HepG2 (cell line): ENCODE results near the gene C1orf141. TPM values are rescaled to one million over a fixed set of nuclear protein-coding genes. Genes with fewer than 3 reads are reported as not detected.

Experiments used
- ATAC-seq: fragments of 200-7000 bp; cut with Tn5 transposase; 3 replicates; pipeline ENCODE4 v1.9.1; 2020; ENCODE audit warnings: mild to moderate bottlenecking, moderate library complexity
- BruUV-seq: library from RNA; stranded (reverse); fragments of 400-500 nt; replicated peaks from 2 replicates; lab custom pipeline; 2021; lab: Mats Ljungman, UMichigan
- CTCF ChIA-PET: fragments of 300-600 bp; formaldehyde crosslinking; extraction: SDS; loops from one replicate; lab custom pipeline; 2021; ENCODE audit warnings: low total read pairs, inconsistent platforms, low intra/inter-chr PET ratio; lab: Yijun Ruan, JAX
- POLR2A ChIA-PET: fragments of 350-600 bp; sonication (Branson Sonifier 250); formaldehyde crosslinking; loops from one replicate; lab custom pipeline; 2020; ENCODE audit warnings: antibody characterized with exemption, inconsistent platforms; lab: Yijun Ruan, JAX
- DNase-seq: peaks from one replicate; pipeline ENCODE4 v3.0.0-alpha.2; 2015; ENCODE audit warnings: low spot score
- FAIRE-seq: peaks from 3 replicates; lab custom pipeline; 2011; peaks lifted over from hg19 to GRCh38; lab: Jason Lieb, UNC
- H2AFZ ChIP-seq: one replicate; pipeline ENCODE4 v1.6.1; 2011; ENCODE audit warnings: low read length, inconsistent platforms
- H3K27ac ChIP-seq: fragments of 300-600 bp; 3 replicates; pipeline ENCODE4 v1.8.0; 2011; ENCODE audit warnings: mixed run types, mild to moderate bottlenecking, mixed read lengths, low read length, inconsistent platforms; ENCODE audit not compliant: insufficient read depth; ENCODE audit errors: extremely low read length
- H3K27me3 ChIP-seq, 2 experiments: fragments of 200-600 bp in 1 of 2; 2 replicates in 1 of 2; 3 replicates in 1 of 2; pipeline versions ENCODE4 v1.6.0 to v1.8.0; 2011; ENCODE audit warnings: low read length in 2 of 2, mild to moderate bottlenecking in 2 of 2, moderate library complexity in 2 of 2, inconsistent platforms in 1 of 2; ENCODE audit not compliant: insufficient read depth in 2 of 2, control insufficient read depth in 1 of 2
- H3K36me3 ChIP-seq, 2 experiments: fragments of 200-600 bp in 1 of 2; replicated peaks in 1 of 2; 2 replicates in 1 of 2; 3 replicates in 1 of 2; pipeline versions ENCODE4 v1.5.1 to v1.8.0; 2011; ENCODE audit warnings: low read length in 2 of 2, inconsistent platforms in 1 of 2; ENCODE audit not compliant: insufficient read depth in 2 of 2, control insufficient read depth in 1 of 2
- H3K4me1 ChIP-seq: 2 replicates; pipeline ENCODE4 v1.5.1; 2012; ENCODE audit warnings: low read length, inconsistent platforms; ENCODE audit not compliant: insufficient read depth
- H3K4me2 ChIP-seq: 2 replicates; pipeline ENCODE4 v1.6.0; 2011; ENCODE audit warnings: low read depth, low read length, inconsistent platforms
- H3K4me3 ChIP-seq, 3 experiments: fragments of 200-600 bp in 1 of 3; sonication (generic), shearing (Covaris generic) in 1 of 3; replicated peaks in 1 of 3; 2 replicates each; pipeline ENCODE4 v1.5.1; 2011 to 2016; ENCODE audit warnings: low read length in 3 of 3, inconsistent platforms in 2 of 3, low read depth in 2 of 3, mild to moderate bottlenecking in 2 of 3, control low read depth in 1 of 3, mixed read lengths in 1 of 3; ENCODE audit not compliant: insufficient read depth in 1 of 3
- H3K79me2 ChIP-seq: one replicate; pipeline ENCODE4 v1.6.1; 2011; ENCODE audit warnings: low read length, inconsistent platforms; ENCODE audit not compliant: insufficient read depth
- H3K9ac ChIP-seq: 2 replicates; pipeline ENCODE4 v1.6.0; 2011; ENCODE audit warnings: mild to moderate bottlenecking, low read depth, low read length, inconsistent platforms; ENCODE audit not compliant: insufficient read depth
- H3K9me3 ChIP-seq: 2 replicates; pipeline ENCODE4 v1.5.1; 2012; ENCODE audit warnings: mild to moderate bottlenecking, low read length
- H4K20me1 ChIP-seq: 2 replicates; pipeline ENCODE4 v1.6.0; 2011; ENCODE audit warnings: inconsistent platforms, mild to moderate bottlenecking, low read length, moderate library complexity; ENCODE audit not compliant: insufficient read depth
- E2F1 ChIP-seq: sonication (generic); formaldehyde crosslinking; IDR thresholded peaks from 2 replicates; pipeline ENCODE4 v1.5.0; 2020; ENCODE audit warnings: missing genetic modification reagents
- HHEX ChIP-seq: IDR thresholded peaks from 2 replicates; pipeline ENCODE4 v1.6.1; 2016; ENCODE audit warnings: control low read depth
- HMGXB4 ChIP-seq, 2 experiments: sonication (generic) in 1 of 2; formaldehyde crosslinking in 1 of 2; IDR thresholded peaks; 2 replicates each; pipeline versions ENCODE4 v1.4.0 to v1.6.1; 2018 to 2020; ENCODE audit warnings: missing genetic modification reagents in 2 of 2, borderline replicate concordance in 1 of 2, low read depth in 1 of 2, mild to moderate bottlenecking in 1 of 2, missing biosample characterization in 1 of 2
- IKZF4 ChIP-seq: sonication (generic); formaldehyde crosslinking; IDR thresholded peaks from 2 replicates; pipeline ENCODE4 v1.5.1; 2020; ENCODE audit warnings: borderline replicate concordance, mild to moderate bottlenecking, low read depth, missing genetic modification reagents; ENCODE audit errors: not compliant biosample characterization
- JUN ChIP-seq: sonication (generic); formaldehyde crosslinking; IDR thresholded peaks from 2 replicates; pipeline ENCODE4 v1.4.0; 2020; ENCODE audit warnings: mild to moderate bottlenecking, missing genetic modification reagents
- MAF1 ChIP-seq: sonication (generic); formaldehyde crosslinking; IDR thresholded peaks from 2 replicates; pipeline ENCODE4 v1.5.0; 2020; ENCODE audit warnings: missing genetic modification reagents, borderline replicate concordance
- MAFF ChIP-seq: IDR thresholded peaks from 2 replicates; pipeline ENCODE4 v1.6.1; 2011; ENCODE audit warnings: low read depth, low read length, improper control_type of control experiment
- MXI1 ChIP-seq: IDR thresholded peaks from 3 replicates; pipeline ENCODE4 v1.6.1; 2012; ENCODE audit warnings: low read depth, low read length, inconsistent platforms, borderline replicate concordance
- RARG ChIP-seq: sonication (generic); formaldehyde crosslinking; IDR thresholded peaks from 2 replicates; pipeline ENCODE4 v1.4.0; 2020; ENCODE audit warnings: low read depth, mild to moderate bottlenecking, missing genetic modification reagents
- REL ChIP-seq: sonication (generic); formaldehyde crosslinking; conservative IDR thresholded peaks from 2 replicates; pipeline ENCODE4 v1.8.0; 2022; ENCODE audit warnings: mild to moderate bottlenecking, missing genetic modification reagents, moderate library complexity
- RFXANK ChIP-seq: IDR thresholded peaks from 2 replicates; pipeline ENCODE4 v1.6.1; 2016
- TBX2 ChIP-seq: sonication (generic); formaldehyde crosslinking; IDR thresholded peaks from 2 replicates; pipeline ENCODE4 v1.5.0; 2020; ENCODE audit warnings: missing genetic modification reagents, mild to moderate bottlenecking, borderline replicate concordance
- ZBTB7B ChIP-seq: sonication (generic); formaldehyde crosslinking; IDR thresholded peaks from 2 replicates; pipeline ENCODE4 v1.4.0; 2020; ENCODE audit warnings: missing genetic modification reagents
- ZNF30 ChIP-seq: sonication (generic); formaldehyde crosslinking; IDR thresholded peaks from 2 replicates; pipeline ENCODE4 v1.5.0; 2020; ENCODE audit warnings: mild to moderate bottlenecking, missing genetic modification reagents
- ZNF574 ChIP-seq: sonication (generic); formaldehyde crosslinking; IDR thresholded peaks from 2 replicates; pipeline ENCODE4 v1.4.0; 2020; ENCODE audit warnings: missing genetic modification reagents
- ZNF652 ChIP-seq: IDR thresholded peaks from 2 replicates; pipeline ENCODE4 v1.6.1; 2016; ENCODE audit warnings: low read depth, borderline replicate concordance
- WGBS: methylation state at CpG from one replicate; pipeline ENCODE4 v1.1.6; 2017; ENCODE audit warnings: low lambda C conversion rate; 5-methylcytosine and 5-hydroxymethylcytosine counted together
- in situ Hi-C: cut with HindIII; loops from 2 replicates; pipeline ENCODE4 v1.10.0; 2017; ENCODE audit warnings: low pct_unique_long_range_greater_than_20kb; ENCODE audit not compliant: extremely low pct_ligation_motif_present
- intact Hi-C: fragments of 100-400 bp; cut with micrococcal nuclease; formaldehyde crosslinking; loops from one replicate; pipeline ENCODE4 v1.10.0; 2022; ENCODE audit not compliant: unreplicated experiment
- polyA plus RNA-seq, 8 experiments: library from polyadenylated mRNA; depleted of rRNA in 3 of 8; stranded (reverse) in 7 of 8; unstranded in 1 of 8; fragments of >200 nt; fragmentation: Illumina TruSeq in 4 of 8; extraction: Trizol in 4 of 8; gene quantifications; 2 replicates each; pipeline versions ENCODE4 v1.2.1 to v1.2.3, GENCODE V29; 2011 to 2016; ENCODE audit warnings: low read depth in 4 of 8, missing spikeins in 1 of 8, mixed read lengths in 1 of 8; ENCODE audit not compliant: insufficient read depth in 1 of 8
- total RNA-seq, 5 experiments: library from RNA; depleted of rRNA; stranded (reverse); fragments of >200 nt; fragmentation: Illumina TruSeq; extraction: Trizol; gene quantifications; 2 replicates each; pipeline ENCODE4 v1.2.3, GENCODE V29; 2016; ENCODE audit warnings: low read depth in 1 of 5

Gene C1orf141
- total and polyA plus RNA-seq, 2 of the 13 experiments (the other 11 are each of a cell fraction or from before 2014, with no cell fraction given), result not detected

- FAIRE-seq (peak; percentile 67), DNase-seq (peak; percentile 86), ATAC-seq (peak; percentile 90)
- H3K4me1 ChIP-seq, result peaks cover 42% of the 10 kb centered on the region
- peak within 1 kb of the TSS; percentile 96 for H3K9ac ChIP-seq
- peaks cover 3% of the 10 kb centered on the region; the same call in 1 of the 2 replicates for H4K20me1 ChIP-seq
- intact Hi-C loops (loop anchor here (2.0 kb wide), 2 partner anchors 85 to 123 kb away; no protein-coding TSS in a partner anchor), in situ Hi-C loops (loop anchor here (5.0 kb wide), 1 partner anchor 127 kb away; no protein-coding TSS in a partner anchor)
- peaks cover 32% of the 10 kb centered on the region for H3K79me2 ChIP-seq
- CTCF ChIA-PET, result no interaction called here
- H3K4me2 ChIP-seq, result peak within 1 kb of the TSS; percentile 92
- H3K36me3 ChIP-seq, result peaks cover 0 to 7% of the 10 kb centered on the region in 2 experiments; a peak in 3 of 5 replicates
- whole genome bisulfite sequencing, result 1% methylated on average over 19 of the region's 73 CpGs
- BruUV-seq, result TSS peak; percentile 77
- H3K27me3 ChIP-seq, result no peaks in the 10 kb centered on the region; a peak in 1 of 5 replicates
- peak within 1 kb of the TSS; percentile 88 for H2AFZ ChIP-seq
- H3K9me3 ChIP-seq, result no peaks in the 10 kb centered on the region
- peak within 1 kb of the TSS; percentile 98 for H3K27ac ChIP-seq
- POLR2A ChIA-PET, result interaction anchor here (1.4 to 1.9 kb wide), 3 partner anchors 124 to 378 kb away, joined by 4 to 20 read pairs (median 5); partner anchors contain the start of genes DNAI4 and MIER1
- H3K4me3 ChIP-seq, result peak within 1 kb of the TSS; percentile 85 to 96 (median 88)
- TF ChIP-seq MAFF (no peak), ZNF574 (CRISPR knock-in tag) (peak; percentile 46; the same call in 1 of the 2 replicates), E2F1 (no peak; the same call in 1 of the 2 replicates), ZNF30 (CRISPR knock-in tag) (0 out of 2 replicates have a peak, but pooled peaks have one; percentile 43), JUN (no peak), TBX2 (CRISPR knock-in tag) (peak; percentile 97), IKZF4 (CRISPR knock-in tag) (no peak), ZBTB7B (CRISPR knock-in tag) (peak; percentile 98), REL (CRISPR knock-in tag) (peak; percentile 86; the same call in 1 of the 2 replicates), HMGXB4 (CRISPR knock-in tag; IDR thresholded peaks at IDR 0.05; ENCODE audit: borderline replicate concordance in 1 of 2, low read depth in 1 of 2) (peak in 1 of 2 experiments; percentile 91; a peak in 3 of 4 replicates), HHEX (CRISPR knock-in tag) (no peak), MXI1 (peak; percentile 30; the same call in 1 of the 3 replicates), RFXANK (0 out of 2 replicates have a peak, but pooled peaks have one; percentile 8), ZNF652 (CRISPR knock-in tag) (no peak), RARG (CRISPR knock-in tag) (no peak), MAF1 (no peak)
Observed at GRCh38 chr1:67053785-67054772, 80.7 kb downstream of the C1orf141 start, which contains the start of gene SLC35D1. TSS of gene SLC35D1 (minus strand) at chr1:67054148. CDS start at chr1:67054013, 135 bp downstream.
